GM19372 (cell line): Measurements from ENCODE around the gene ACKR2.

Experiments used
- ATAC-seq: cut with Tn5 transposase; IDR thresholded peaks from one replicate; pipeline ENCODE4 v1.9.1; 2021; ENCODE audit warnings: mild to moderate bottlenecking, low read depth, moderate library complexity; ENCODE audit not compliant: unreplicated experiment

The ACKR2 gene

GRCh38 chr3:42914771-42915515, 105.7 kb downstream of the ACKR2 start:
- ATAC-seq: no peak
